ENCODE measurements around the gene EP400. TPM values are rescaled to one million over a fixed set of nuclear protein-coding genes. Genes with fewer than 3 reads are reported as not detected.

Gene EP400
- total RNA-seq, 1 donor = 14.7 TPM

- TF ChIP-seq, protein P1, sequence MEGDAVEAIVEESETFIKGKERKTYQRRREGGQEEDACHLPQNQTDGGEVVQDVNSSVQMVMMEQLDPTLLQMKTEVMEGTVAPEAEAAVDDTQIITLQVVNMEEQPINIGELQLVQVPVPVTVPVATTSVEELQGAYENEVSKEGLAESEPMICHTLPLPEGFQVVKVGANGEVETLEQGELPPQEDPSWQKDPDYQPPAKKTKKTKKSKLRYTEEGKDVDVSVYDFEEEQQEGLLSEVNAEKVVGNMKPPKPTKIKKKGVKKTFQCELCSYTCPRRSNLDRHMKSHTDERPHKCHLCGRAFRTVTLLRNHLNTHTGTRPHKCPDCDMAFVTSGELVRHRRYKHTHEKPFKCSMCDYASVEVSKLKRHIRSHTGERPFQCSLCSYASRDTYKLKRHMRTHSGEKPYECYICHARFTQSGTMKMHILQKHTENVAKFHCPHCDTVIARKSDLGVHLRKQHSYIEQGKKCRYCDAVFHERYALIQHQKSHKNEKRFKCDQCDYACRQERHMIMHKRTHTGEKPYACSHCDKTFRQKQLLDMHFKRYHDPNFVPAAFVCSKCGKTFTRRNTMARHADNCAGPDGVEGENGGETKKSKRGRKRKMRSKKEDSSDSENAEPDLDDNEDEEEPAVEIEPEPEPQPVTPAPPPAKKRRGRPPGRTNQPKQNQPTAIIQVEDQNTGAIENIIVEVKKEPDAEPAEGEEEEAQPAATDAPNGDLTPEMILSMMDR (IDR thresholded peaks at IDR 0.05; ENCODE audit: insufficient read depth, low read length) = no peak
- DNase-seq (ENCODE audit: low read depth) = no peak
- no peak overlapping the region for H3K4me3 ChIP-seq (ENCODE audit: low read depth, low read length)
Measured at GRCh38 chr12:132123970-132124765, 174.4 kb downstream of the EP400 start.

GRCh38 chr12:132124766-132125425, 175.2 kb downstream of the EP400 start:
- no peak overlapping the region for H3K4me3 ChIP-seq (ENCODE audit: low read depth, low read length)
- TF ChIP-seq, protein P1 (IDR thresholded peaks at IDR 0.05; ENCODE audit: insufficient read depth, low read length) = no peak
- no peak for DNase-seq (ENCODE audit: low read depth)

- TF ChIP-seq, protein P1 (IDR thresholded peaks at IDR 0.05; ENCODE audit: insufficient read depth, low read length) = no peak
- no peak for DNase-seq (ENCODE audit: low read depth)
- no peak overlapping the region for H3K4me3 ChIP-seq (ENCODE audit: low read depth, low read length)
Measured at GRCh38 chr12:132125736-132126135, 176.0 kb downstream of the EP400 start.

GRCh38 chr12:132127041-132127440, 177.3 kb downstream of the EP400 start:
- TF ChIP-seq, protein P1 (IDR thresholded peaks at IDR 0.05; ENCODE audit: insufficient read depth, low read length) = no peak
- H3K4me3 ChIP-seq (ENCODE audit: low read depth, low read length) = no peak overlapping the region
- DNase-seq (ENCODE audit: low read depth) = no peak

DNA sequence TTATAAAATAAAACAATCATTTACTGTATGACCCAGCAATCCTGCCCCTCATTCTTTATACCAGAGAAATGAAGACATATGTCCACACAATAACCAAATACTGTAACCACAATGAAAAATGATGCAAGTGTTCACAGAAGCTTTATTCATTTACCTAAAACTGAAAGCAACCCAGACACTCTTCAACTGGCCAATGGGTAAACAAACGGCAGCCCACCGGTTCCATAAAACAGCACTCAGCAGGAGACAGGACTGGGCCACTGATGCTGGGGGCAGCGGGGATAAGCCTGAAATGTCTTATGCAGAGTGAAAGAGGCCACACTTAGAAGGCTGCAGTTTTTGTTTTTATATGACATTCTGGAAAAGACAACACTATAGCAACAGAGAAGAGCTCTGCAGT, 179.3 kb downstream of the EP400 start:
- H3K4me3 ChIP-seq (ENCODE audit: low read depth, low read length) = no peak overlapping the region
- TF ChIP-seq, protein P1 (IDR thresholded peaks at IDR 0.05; ENCODE audit: insufficient read depth, low read length) = no peak
- no peak for DNase-seq (ENCODE audit: low read depth)

GRCh38 chr12:132130690-132131089, 180.9 kb downstream of the EP400 start:
- no peak for DNase-seq (ENCODE audit: low read depth)
- no peak overlapping the region for H3K4me3 ChIP-seq (ENCODE audit: low read depth, low read length)
- TF ChIP-seq, protein P1 (IDR thresholded peaks at IDR 0.05; ENCODE audit: insufficient read depth, low read length) = no peak

Small RNA genes within 50 kb of the gene (small RNA-seq; reads per million reads assigned to genes)
- gene AC131009.3 = not detected
- not detected for gene AC137590.2
- 2,540 reads per million, percentile 100 among the genes with 10 or more reads in this experiment for gene SNORA49

Other genes with a start within 250 kb of the EP400 start
- 27.0 and 32.1 TPM in 2 replicates for gene SFSWAP, start 238.9 kb upstream of the EP400 start, total RNA-seq (ENCODE audit: low replicate concordance)
- 4.1 and 5.6 TPM in 2 replicates for gene MMP17, start 121.5 kb upstream of the EP400 start, total RNA-seq (ENCODE audit: low replicate concordance)
- gene ULK1, start 55.3 kb upstream of the EP400 start, total RNA-seq (ENCODE audit: low replicate concordance) = 9.1 and 21.2 TPM in 2 replicates
- 4.3 and 9.3 TPM in 2 replicates for gene PUS1, start 20.7 kb upstream of the EP400 start, total RNA-seq (ENCODE audit: low replicate concordance)
- gene DDX51, start 194.4 kb downstream of the EP400 start, total RNA-seq (ENCODE audit: low replicate concordance) = 9.4 and 14.1 TPM in 2 replicates
- 5.7 and 13.2 TPM in 2 replicates for gene NOC4L, start 194.5 kb downstream of the EP400 start, total RNA-seq (ENCODE audit: low replicate concordance)